Thyroid gland (tissue), 4 donors: Measurements from ENCODE around the gene EHMT1. TPM values are rescaled to one million over a fixed set of nuclear protein-coding genes. Genes with fewer than 3 reads are reported as not detected.

Source experiments
- DNase-seq, 2 donors: peaks; one replicate each; pipeline ENCODE4 v3.0.0-alpha.2; 2019
- H3K27ac ChIP-seq, 3 donors: fragments of 200-600 bp; sonication (generic); 1 replicate in 2 of 3; 2 replicates in 1 of 3; pipeline ENCODE4 v1.5.1; 2016 to 2019; ENCODE audit warnings: mild to moderate bottlenecking in 1 of 3, moderate library complexity in 1 of 3
- H3K27me3 ChIP-seq: fragments of 200-600 bp; sonication (generic); one replicate; pipeline ENCODE4 v1.5.1; 2019
- H3K36me3 ChIP-seq, 2 donors: fragments of 200-600 bp; sonication (generic); one replicate each; pipeline ENCODE4 v1.5.1; 2016 to 2019
- H3K4me1 ChIP-seq, 2 donors: fragments of 200-600 bp; sonication (generic); one replicate each; pipeline ENCODE4 v1.5.1; 2017 to 2019
- H3K4me3 ChIP-seq, 3 donors: fragments of 200-600 bp; sonication (generic); replicated peaks in 1 of 3; 1 replicate in 2 of 3; 2 replicates in 1 of 3; pipeline ENCODE4 v1.5.1; 2016; ENCODE audit warnings: mild to moderate bottlenecking in 1 of 3
- H3K9me3 ChIP-seq: fragments of 200-600 bp; sonication (generic); one replicate; pipeline ENCODE4 v1.5.1; 2017
- CTCF ChIP-seq, 6 experiments: fragments of 200-600 bp in 3 of 6; fragments of 450-650 bp in 3 of 6; sonication (generic) in 3 of 6; IDR thresholded peaks; one replicate each; pipeline ENCODE4 v1.5.1; 2016 to 2019; ENCODE audit warnings: antibody characterized with exemption in 6 of 6, mild to moderate bottlenecking in 2 of 6, inconsistent platforms in 1 of 6, moderate library complexity in 1 of 6
- POLR2A ChIP-seq, 2 donors: fragments of 450-650 bp; IDR thresholded peaks; one replicate each; pipeline ENCODE4 v1.6.1; 2017; ENCODE audit warnings: antibody characterized with exemption in 2 of 2, mild to moderate bottlenecking in 2 of 2, moderate library complexity in 1 of 2
- WGBS, 2 donors: methylation state at CpG; one replicate each; pipeline ENCODE4 v1.1.5; 2017; 5-methylcytosine and 5-hydroxymethylcytosine counted together
- intact Hi-C: fragments of 100-400 bp; cut with DNase I; formaldehyde crosslinking; loops from one replicate; pipeline ENCODE4 v1.15.1; 2023
- total RNA-seq, 4 donors: library from RNA; depleted of rRNA; stranded (reverse); fragments of >200 nt; gene quantifications; one replicate each; pipeline ENCODE4 v1.2.3, GENCODE V29; 2016

EHMT1 gene
- total RNA-seq, 4 donors from 2014 or later: 56.8 to 99.5 (median 94.4) TPM

- Histone ChIP-seq H3K36me3 (peaks cover 27 to 45% of the 10 kb centered on the region in 2 donors), H3K27ac (peak overlapping the region in 1 of 3 donors; percentile 0), H3K27me3 (no peaks in the 10 kb centered on the region), H3K4me1 (peaks cover 8 to 16% of the 10 kb centered on the region in 2 donors), H3K9me3 (no peaks in the 10 kb centered on the region), H3K4me3 (no peak overlapping the region)
- peak; percentile 65 to 72 for DNase-seq
- no peak for TF ChIP-seq CTCF (IDR thresholded peaks at IDR 0.05)
- TF ChIP-seq POLR2A (IDR thresholded peaks at IDR 0.05): no peak
- 57 to 60% methylated on average over 19 of the region's 19 CpGs for WGBS, 2 donors
- intact Hi-C loops: no loop called here
Measured at GRCh38 chr9:137797206-137798120, 178.7 kb downstream of the EHMT1 start.

GRCh38 chr9:137798142-137798541 is 179.3 kb downstream of the EHMT1 start:
- 95 to 97% methylated on average over 9 of the region's 9 CpGs for WGBS, 2 donors
- H3K27ac ChIP-seq: peak overlapping the region in 1 of 3 donors; percentile 0
- peaks cover 8 to 16% of the 10 kb centered on the region in 2 donors for H3K4me1 ChIP-seq
- no peaks in the 10 kb centered on the region for H3K27me3 ChIP-seq
- H3K4me3 ChIP-seq: no peak overlapping the region
- TF ChIP-seq POLR2A (IDR thresholded peaks at IDR 0.05) (no peak), CTCF (IDR thresholded peaks at IDR 0.05) (no peak)
- intact Hi-C loops: no loop called here
- no peak for DNase-seq
- H3K36me3 ChIP-seq: peaks cover 24 to 44% of the 10 kb centered on the region in 2 donors
- H3K9me3 ChIP-seq: no peaks in the 10 kb centered on the region

GRCh38 chr9:137798901-137799629 is 180.3 kb downstream of the EHMT1 start:
- intact Hi-C loops: no loop called here
- H3K27ac ChIP-seq: no peak overlapping the region
- H3K27me3 ChIP-seq: no peaks in the 10 kb centered on the region
- peaks cover 18 to 39% of the 10 kb centered on the region in 2 donors for H3K36me3 ChIP-seq
- no peak for DNase-seq
- TF ChIP-seq POLR2A (IDR thresholded peaks at IDR 0.05) (no peak), CTCF (IDR thresholded peaks at IDR 0.05) (no peak)
- 94 to 95% methylated on average over 14 to 21 of the region's 21 CpGs for WGBS, 2 donors
- no peaks in the 10 kb centered on the region for H3K9me3 ChIP-seq
- H3K4me3 ChIP-seq: no peak overlapping the region
- peaks cover 10 to 16% of the 10 kb centered on the region in 2 donors for H3K4me1 ChIP-seq

DNA sequence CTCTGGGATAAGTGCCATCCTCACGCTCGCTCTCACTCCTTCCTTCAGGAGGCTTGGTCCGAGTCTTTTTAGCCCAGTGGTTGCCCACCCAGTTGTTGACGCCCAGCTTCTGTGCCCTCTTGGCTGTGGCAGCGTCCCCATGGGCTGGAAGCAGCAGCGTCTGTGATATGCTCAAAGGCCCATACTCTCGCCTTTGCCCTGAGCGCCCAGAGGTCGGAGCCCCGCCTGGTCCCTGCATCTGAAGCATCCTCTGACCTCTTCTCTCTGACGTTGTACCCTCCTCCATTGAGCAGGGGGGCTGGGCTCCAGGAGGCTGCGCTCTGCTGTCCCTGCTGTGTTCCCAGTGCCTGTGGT is 180.8 kb downstream of the EHMT1 start:
- Histone ChIP-seq H3K27ac (no peak overlapping the region), H3K4me1 (peaks cover 10 to 16% of the 10 kb centered on the region in 2 donors), H3K9me3 (no peaks in the 10 kb centered on the region), H3K4me3 (no peak overlapping the region), H3K27me3 (no peaks in the 10 kb centered on the region), H3K36me3 (peaks cover 18 to 37% of the 10 kb centered on the region in 2 donors)
- intact Hi-C loops: no loop called here
- TF ChIP-seq POLR2A (IDR thresholded peaks at IDR 0.05): no peak
- no peak for DNase-seq
- WGBS, 2 donors: 93 to 97% methylated on average over 7 to 9 of the region's 12 CpGs

DNA sequence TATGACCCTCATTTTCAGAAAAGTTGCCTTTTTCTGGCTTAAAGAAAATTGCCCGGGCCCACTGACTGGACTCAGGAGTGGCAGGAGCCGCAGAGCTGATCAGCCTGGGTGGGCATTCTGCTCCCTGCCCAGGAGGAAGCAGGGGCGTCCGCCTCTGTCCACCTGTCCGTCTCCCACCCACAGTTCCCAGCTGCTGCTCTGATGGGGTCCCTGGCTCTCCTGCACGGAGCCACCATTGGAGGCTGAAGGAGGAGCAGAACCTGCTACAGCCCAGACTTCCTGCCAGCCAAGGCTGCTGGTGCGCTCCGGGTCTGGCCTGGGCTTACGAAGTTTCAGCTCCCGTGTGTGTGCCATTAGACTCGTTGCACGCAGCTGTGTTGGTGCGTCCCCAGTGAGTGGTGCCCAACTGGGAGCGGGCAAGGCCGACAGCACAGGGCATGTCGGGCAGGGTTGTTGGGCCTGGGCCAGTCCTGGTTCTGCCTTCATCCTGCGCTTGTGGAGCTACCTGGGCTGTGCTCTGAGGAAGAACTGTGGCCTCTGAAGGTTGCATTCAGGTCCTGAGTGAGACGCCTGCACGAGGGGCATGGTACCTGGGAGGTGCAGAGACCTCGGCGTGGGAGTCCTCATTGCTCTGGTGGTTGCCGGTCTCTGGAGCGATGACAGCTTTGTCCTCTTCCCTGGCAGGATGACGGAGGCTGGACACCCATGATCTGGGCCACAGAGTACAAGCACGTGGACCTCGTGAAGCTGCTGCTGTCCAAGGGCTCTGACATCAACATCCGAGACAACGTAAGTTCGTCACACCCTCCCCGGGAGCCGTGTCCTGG is 181.6 kb downstream of the EHMT1 start:
- H3K36me3 ChIP-seq: peaks cover 18 to 36% of the 10 kb centered on the region in 2 donors

More for the DNA sequence above, 181.6 kb downstream of the EHMT1 start:
- 95 to 100% methylated on average over 8 to 18 of the region's 31 CpGs for WGBS, 2 donors
- Histone ChIP-seq H3K4me3 (no peak overlapping the region), H3K4me1 (peaks cover 10 to 16% of the 10 kb centered on the region in 2 donors), H3K27me3 (no peaks in the 10 kb centered on the region), H3K27ac (no peak overlapping the region), H3K9me3 (no peaks in the 10 kb centered on the region)
- intact Hi-C loops: no loop called here
- no peak for TF ChIP-seq POLR2A (IDR thresholded peaks at IDR 0.05)
- TF ChIP-seq CTCF (IDR thresholded peaks at IDR 0.05): no peak
- no peak for DNase-seq
